ENCODE measurements around the gene RHBDF2. TPM values are rescaled to one million over a fixed set of nuclear protein-coding genes. Genes with fewer than 3 reads are reported as not detected.
A peak's percentile ranks its signal among the peaks of the same experiment; 100 is the strongest.
"Not testable (repeated sequence)": the region's sequence is repeated elsewhere in the genome, so short reads cannot be mapped to it uniquely, and the experiment has no call there.

Gene RHBDF2
- total and polyA plus RNA-seq, 2 donors (not counting 1 experiment from before 2014, with no cell fraction given): 288 to 482 TPM

DNA sequence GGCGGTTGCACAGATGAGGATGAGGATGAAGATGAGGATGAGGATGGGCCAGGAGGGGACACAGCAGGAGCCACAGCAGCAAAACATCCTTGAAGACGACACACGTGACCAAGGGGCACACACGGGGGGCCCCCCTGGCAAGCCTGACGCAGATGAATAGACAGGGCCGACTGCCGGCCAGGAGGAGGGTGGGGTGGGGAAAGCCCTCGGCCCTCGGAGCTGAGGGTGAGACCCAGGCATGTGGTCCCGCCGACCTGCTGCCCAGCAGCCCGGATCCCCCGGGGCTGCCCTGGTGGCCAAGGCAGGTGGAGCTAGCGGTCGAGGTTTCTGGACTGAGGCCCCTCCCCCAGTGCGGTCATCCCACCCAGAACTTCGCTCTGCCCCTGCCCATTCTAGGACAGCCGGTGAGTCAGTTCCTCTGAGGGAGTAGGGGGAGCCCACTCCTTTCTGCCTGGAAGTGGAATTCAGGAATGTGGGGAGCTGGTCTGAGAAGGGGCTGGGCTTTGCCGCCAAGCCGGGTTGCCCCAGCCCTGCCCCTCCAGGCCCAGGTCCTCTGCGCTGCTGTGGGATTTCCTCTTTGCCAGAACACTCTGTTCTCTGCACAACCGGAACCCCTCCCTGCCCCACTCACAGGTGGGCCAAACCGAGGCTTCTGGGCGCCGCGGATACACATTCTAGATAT is 26.3 kb upstream of the RHBDF2 start:
- H3K27me3 Mint-ChIP-seq: peaks cover 3% of the 10 kb centered on the region
- TF ChIP-seq EZH2 (IDR thresholded peaks at IDR 0.05; ENCODE audit: borderline replicate concordance, insufficient read depth, low read depth, low read length, poor library complexity, severe bottlenecking): no peak
- TF ChIP-seq, protein P1, sequence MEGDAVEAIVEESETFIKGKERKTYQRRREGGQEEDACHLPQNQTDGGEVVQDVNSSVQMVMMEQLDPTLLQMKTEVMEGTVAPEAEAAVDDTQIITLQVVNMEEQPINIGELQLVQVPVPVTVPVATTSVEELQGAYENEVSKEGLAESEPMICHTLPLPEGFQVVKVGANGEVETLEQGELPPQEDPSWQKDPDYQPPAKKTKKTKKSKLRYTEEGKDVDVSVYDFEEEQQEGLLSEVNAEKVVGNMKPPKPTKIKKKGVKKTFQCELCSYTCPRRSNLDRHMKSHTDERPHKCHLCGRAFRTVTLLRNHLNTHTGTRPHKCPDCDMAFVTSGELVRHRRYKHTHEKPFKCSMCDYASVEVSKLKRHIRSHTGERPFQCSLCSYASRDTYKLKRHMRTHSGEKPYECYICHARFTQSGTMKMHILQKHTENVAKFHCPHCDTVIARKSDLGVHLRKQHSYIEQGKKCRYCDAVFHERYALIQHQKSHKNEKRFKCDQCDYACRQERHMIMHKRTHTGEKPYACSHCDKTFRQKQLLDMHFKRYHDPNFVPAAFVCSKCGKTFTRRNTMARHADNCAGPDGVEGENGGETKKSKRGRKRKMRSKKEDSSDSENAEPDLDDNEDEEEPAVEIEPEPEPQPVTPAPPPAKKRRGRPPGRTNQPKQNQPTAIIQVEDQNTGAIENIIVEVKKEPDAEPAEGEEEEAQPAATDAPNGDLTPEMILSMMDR (IDR thresholded peaks at IDR 0.05): no peak
- ChIA-PET POLR2A (interaction anchor here (0.6 to 2.9 kb wide), 24 partner anchors 8 to 1829 kb away, joined by 3 to 31 read pairs (median 5); partner anchors contain the start of genes FDXR, PRCD, RHBDF2 and SEC14L1), CTCF (interaction anchor here (0.8 to 5.2 kb wide), 17 partner anchors 8 to 184 kb away, joined by 3 to 52 read pairs (median 6); partner anchors contain the start of genes AANAT, CYGB, PRCD and ST6GALNAC2)
- Histone ChIP-seq H3K9me3 (ENCODE audit: control extremely low read depth in 1 of 3, control insufficient read depth in 2 of 3, insufficient read depth in 1 of 3, low read length in 2 of 3) (no peaks in the 10 kb centered on the region), H3K79me2 (ENCODE audit: control insufficient read depth, insufficient read depth, low read length) (peaks cover 32% of the 10 kb centered on the region), H4K20me1 (ENCODE audit: control insufficient read depth, insufficient read depth, low read length, poor library complexity, severe bottlenecking) (no peaks in the 10 kb centered on the region), H3K27ac (ENCODE audit: low read length in 2 of 2) (peak overlapping the region; percentile 97 to 99), H3K4me2 (replicated peaks; ENCODE audit: low read depth, low read length, poor library complexity, severe bottlenecking) (peak overlapping the region; percentile 98), H3K4me3 (ENCODE audit: control extremely low read depth in 1 of 5, extremely low read depth in 1 of 5, insufficient read depth in 1 of 5, low read depth in 2 of 5, low read length in 4 of 5) (peak overlapping the region; percentile 11 to 77 (median 70)), H3K9ac (ENCODE audit: low read length) (peak overlapping the region; percentile 77), H3K4me1 (ENCODE audit: control insufficient read depth in 2 of 2, insufficient read depth in 2 of 2, low read length in 2 of 2) (peaks cover 52 to 67% of the 10 kb centered on the region in 2 donors), H3K27me3 (replicated peaks in 1 of 4; ENCODE audit: control extremely low read depth in 1 of 4, control insufficient read depth in 3 of 4, insufficient read depth in 4 of 4, low read length in 3 of 4) (peaks cover 0 to 4% (median 0%) of the 10 kb centered on the region in 4 experiments), H2AFZ (ENCODE audit: insufficient read depth, low read depth, low read length, poor library complexity, severe bottlenecking) (peak overlapping the region; percentile 72), H3K36me3 (replicated peaks in 1 of 2; ENCODE audit: control extremely low read depth in 1 of 2, control insufficient read depth in 1 of 2, extremely low read depth in 1 of 2, insufficient read depth in 2 of 2, low read length in 1 of 2) (no peaks in the 10 kb centered on the region)
- peak overlapping the region; percentile 84 for H3K4me3 Mint-ChIP-seq
- peak overlapping the region; percentile 90 for H3K27ac Mint-ChIP-seq
- peak; percentile 75 for ATAC-seq (ENCODE audit: low read depth)
- intact Hi-C loops (cut with micrococcal nuclease): loop anchor here (1.0 to 5.0 kb wide), 6 partner anchors 12 to 199 kb away; partner anchors contain the start of genes JMJD6 and METTL23
- H3K4me1 Mint-ChIP-seq: peaks cover 59% of the 10 kb centered on the region
- 2% methylated on average over 12 of the region's 26 CpGs for WGBS (ENCODE audit: insufficient coverage)
- peak; percentile 86 for DNase-seq
- no peaks in the 10 kb centered on the region for H3K9me3 Mint-ChIP-seq (ENCODE audit: insufficient read depth)

DNA sequence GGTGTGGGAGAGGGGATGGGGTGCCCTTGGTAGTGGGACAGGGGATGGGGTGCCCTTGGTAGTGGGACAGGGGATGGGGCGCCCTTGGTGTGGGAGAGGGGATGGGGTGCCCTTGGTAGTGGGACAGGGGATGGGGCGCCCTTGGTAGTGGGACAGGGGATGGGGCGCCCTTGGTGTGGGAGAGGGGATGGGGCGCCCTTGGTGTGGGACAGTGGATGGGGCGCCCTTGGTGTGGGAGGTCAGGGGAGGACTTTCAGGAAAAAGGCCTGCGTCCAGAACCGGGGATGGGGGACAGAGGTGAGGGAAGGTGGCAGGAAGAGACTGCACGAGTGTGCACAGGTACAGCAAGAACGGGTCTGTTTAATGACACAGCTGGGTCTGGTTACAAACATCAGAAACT is 25.8 kb upstream of the RHBDF2 start:
- not testable (repeated sequence) for DNase-seq; H3K27me3 Mint-ChIP-seq; H3K27me3 ChIP-seq (replicated peaks in 1 of 4; ENCODE audit: control extremely low read depth in 1 of 4, control insufficient read depth in 3 of 4, insufficient read depth in 4 of 4, low read length in 3 of 4); H3K36me3 ChIP-seq (replicated peaks in 1 of 2; ENCODE audit: control extremely low read depth in 1 of 2, control insufficient read depth in 1 of 2, extremely low read depth in 1 of 2, insufficient read depth in 2 of 2, low read length in 1 of 2); H4K20me1 ChIP-seq (ENCODE audit: control insufficient read depth, insufficient read depth, low read length, poor library complexity, severe bottlenecking); ATAC-seq (ENCODE audit: low read depth); H3K9me3 ChIP-seq (ENCODE audit: control extremely low read depth in 1 of 3, control insufficient read depth in 2 of 3, insufficient read depth in 1 of 3, low read length in 2 of 3); H3K9me3 Mint-ChIP-seq (ENCODE audit: insufficient read depth)
- Histone ChIP-seq H3K9ac (ENCODE audit: low read length) (peak overlapping the region; percentile 77), H3K79me2 (ENCODE audit: control insufficient read depth, insufficient read depth, low read length) (peaks cover 27% of the 10 kb centered on the region), H3K27ac (ENCODE audit: low read length in 2 of 2) (peak overlapping the region; percentile 97 to 99), H2AFZ (ENCODE audit: insufficient read depth, low read depth, low read length, poor library complexity, severe bottlenecking) (peak overlapping the region; percentile 72), H3K4me3 (ENCODE audit: control extremely low read depth in 1 of 5, extremely low read depth in 1 of 5, insufficient read depth in 1 of 5, low read depth in 2 of 5, low read length in 4 of 5) (peak overlapping the region in 4 of 5 experiments; percentile 58 to 77 (median 71)), H3K4me1 (ENCODE audit: control insufficient read depth in 2 of 2, insufficient read depth in 2 of 2, low read length in 2 of 2) (peaks cover 52 to 67% of the 10 kb centered on the region in 2 donors), H3K4me2 (replicated peaks; ENCODE audit: low read depth, low read length, poor library complexity, severe bottlenecking) (peak overlapping the region; percentile 98)
- Mint-ChIP-seq H3K4me3 (peak overlapping the region; percentile 84), H3K27ac (peak overlapping the region; percentile 90), H3K4me1 (peaks cover 57% of the 10 kb centered on the region)
- 63% methylated on average over 9 of the region's 9 CpGs for WGBS (ENCODE audit: insufficient coverage)
- ChIA-PET POLR2A (interaction anchor here (0.7 to 2.9 kb wide), 7 partner anchors 11 to 46 kb away, joined by 3 to 31 read pairs (median 7); no protein-coding TSS in a partner anchor), CTCF (interaction anchor here (1.0 to 5.2 kb wide), 9 partner anchors 10 to 97 kb away, joined by 3 to 52 read pairs (median 10); partner anchors contain the start of genes AANAT and CYGB)
- intact Hi-C loops (cut with micrococcal nuclease): loop anchor here (1.0 to 5.0 kb wide), 3 partner anchors 12 to 145 kb away; no protein-coding TSS in a partner anchor

DNA sequence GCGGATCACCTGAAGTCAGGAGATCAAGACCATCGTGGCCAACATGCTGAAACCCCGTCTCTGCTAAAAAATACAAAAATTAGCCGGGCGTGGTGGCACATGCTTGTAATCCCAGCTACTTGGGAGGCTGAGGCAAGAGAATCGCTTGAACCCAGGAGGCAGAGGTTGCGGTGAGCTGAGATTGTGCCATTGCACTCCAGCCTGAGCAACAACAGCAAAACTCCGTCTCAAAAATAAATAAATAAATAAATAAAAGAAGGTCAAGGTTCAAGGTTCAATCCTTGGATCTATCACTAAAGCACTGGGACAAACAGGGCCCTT is 24.2 kb upstream of the RHBDF2 start:
- H4K20me1 ChIP-seq (ENCODE audit: control insufficient read depth, insufficient read depth, low read length, poor library complexity, severe bottlenecking); H3K4me3 ChIP-seq (ENCODE audit: control extremely low read depth in 1 of 5, extremely low read depth in 1 of 5, insufficient read depth in 1 of 5, low read depth in 2 of 5, low read length in 4 of 5); POLR2A ChIA-PET; H3K4me2 ChIP-seq (replicated peaks; ENCODE audit: low read depth, low read length, poor library complexity, severe bottlenecking); H3K4me3 Mint-ChIP-seq; H3K27ac ChIP-seq (ENCODE audit: low read length in 2 of 2); H3K9me3 ChIP-seq (ENCODE audit: control extremely low read depth in 1 of 3, control insufficient read depth in 2 of 3, insufficient read depth in 1 of 3, low read length in 2 of 3); H3K27ac Mint-ChIP-seq; ATAC-seq (ENCODE audit: low read depth); H3K9ac ChIP-seq (ENCODE audit: low read length); H3K9me3 Mint-ChIP-seq (ENCODE audit: insufficient read depth); H2AFZ ChIP-seq (ENCODE audit: insufficient read depth, low read depth, low read length, poor library complexity, severe bottlenecking); DNase-seq; H3K36me3 ChIP-seq (replicated peaks in 1 of 2; ENCODE audit: control extremely low read depth in 1 of 2, control insufficient read depth in 1 of 2, extremely low read depth in 1 of 2, insufficient read depth in 2 of 2, low read length in 1 of 2); H3K27me3 Mint-ChIP-seq: not testable (repeated sequence)
- 83% methylated on average over 5 of the region's 8 CpGs for WGBS (ENCODE audit: insufficient coverage)
- Histone ChIP-seq H3K4me1 (ENCODE audit: control insufficient read depth in 2 of 2, insufficient read depth in 2 of 2, low read length in 2 of 2) (peaks cover 42 to 52% of the 10 kb centered on the region in 2 donors), H3K27me3 (replicated peaks in 1 of 4; ENCODE audit: control extremely low read depth in 1 of 4, control insufficient read depth in 3 of 4, insufficient read depth in 4 of 4, low read length in 3 of 4) (peaks cover 0 to 11% (median under 1%) of the 10 kb centered on the region in 4 experiments), H3K79me2 (ENCODE audit: control insufficient read depth, insufficient read depth, low read length) (peaks cover 11% of the 10 kb centered on the region)
- CTCF ChIA-PET: interaction anchor here (1.0 to 6.3 kb wide), 9 partner anchors 9 to 189 kb away, joined by 3 to 156 read pairs (median 23); partner anchors contain the start of genes AANAT and MXRA7
- peaks cover 46% of the 10 kb centered on the region for H3K4me1 Mint-ChIP-seq
- intact Hi-C loops (cut with micrococcal nuclease): loop anchor here (5.0 kb wide), 1 partner anchor 147 kb away; no protein-coding TSS in a partner anchor

All from B cell (primary cell).